ENCODE data around the gene VPREB3. TPM values are rescaled to one million over a fixed set of nuclear protein-coding genes. Genes with fewer than 3 reads are reported as not detected.
"Not testable (repeated sequence)": the region's sequence is repeated elsewhere in the genome, so short reads cannot be mapped to it uniquely, and the experiment has no call there.

The VPREB3 gene
- total RNA-seq, 1 donor from 2014 or later, result not detected

- no peak for DNase-seq (ENCODE audit: low spot score)
- Histone ChIP-seq H3F3A (ENCODE audit: low read depth) (no peaks in the 10 kb centered on the region), H4K20me1 (ENCODE audit: low read depth) (no peaks in the 10 kb centered on the region), H3K9me3 (ENCODE audit: low read depth) (no peaks in the 10 kb centered on the region), H3K27me3 (no peaks in the 10 kb centered on the region), H3K27ac (no peak overlapping the region), H3K36me3 (no peaks in the 10 kb centered on the region), H3K4me1 (no peaks in the 10 kb centered on the region), H3K4me2 (no peak overlapping the region), H3K79me2 (ENCODE audit: low read depth) (no peaks in the 10 kb centered on the region), H3K9ac (no peak overlapping the region), H3K4me3 (no peak overlapping the region), H2AFZ (replicated peaks) (no peak overlapping the region)
- no peak for TF ChIP-seq EZH2 (IDR thresholded peaks at IDR 0.05)
- TF ChIP-seq, protein P1, sequence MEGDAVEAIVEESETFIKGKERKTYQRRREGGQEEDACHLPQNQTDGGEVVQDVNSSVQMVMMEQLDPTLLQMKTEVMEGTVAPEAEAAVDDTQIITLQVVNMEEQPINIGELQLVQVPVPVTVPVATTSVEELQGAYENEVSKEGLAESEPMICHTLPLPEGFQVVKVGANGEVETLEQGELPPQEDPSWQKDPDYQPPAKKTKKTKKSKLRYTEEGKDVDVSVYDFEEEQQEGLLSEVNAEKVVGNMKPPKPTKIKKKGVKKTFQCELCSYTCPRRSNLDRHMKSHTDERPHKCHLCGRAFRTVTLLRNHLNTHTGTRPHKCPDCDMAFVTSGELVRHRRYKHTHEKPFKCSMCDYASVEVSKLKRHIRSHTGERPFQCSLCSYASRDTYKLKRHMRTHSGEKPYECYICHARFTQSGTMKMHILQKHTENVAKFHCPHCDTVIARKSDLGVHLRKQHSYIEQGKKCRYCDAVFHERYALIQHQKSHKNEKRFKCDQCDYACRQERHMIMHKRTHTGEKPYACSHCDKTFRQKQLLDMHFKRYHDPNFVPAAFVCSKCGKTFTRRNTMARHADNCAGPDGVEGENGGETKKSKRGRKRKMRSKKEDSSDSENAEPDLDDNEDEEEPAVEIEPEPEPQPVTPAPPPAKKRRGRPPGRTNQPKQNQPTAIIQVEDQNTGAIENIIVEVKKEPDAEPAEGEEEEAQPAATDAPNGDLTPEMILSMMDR (IDR thresholded peaks at IDR 0.05), result no peak
- Mint-ChIP-seq H3K9me3 (no peaks in the 10 kb centered on the region), H3K27me3 (ENCODE audit: insufficient read depth, low read depth) (peaks cover 6% of the 10 kb centered on the region), H3K36me3 (peaks cover 30% of the 10 kb centered on the region), H3K4me3 (no peak overlapping the region), H3K4me1 (no peaks in the 10 kb centered on the region), H3K27ac (no peak overlapping the region)
Measured at GRCh38 chr22:23742505-23743264, 11.5 kb downstream of the VPREB3 start.

GRCh38 chr22:23737696-23738095, 16.5 kb downstream of the VPREB3 start:
- Histone ChIP-seq H3K9ac (no peak overlapping the region), H3K27me3 (no peaks in the 10 kb centered on the region), H4K20me1 (ENCODE audit: low read depth) (no peaks in the 10 kb centered on the region), H3K4me3 (no peak overlapping the region), H3K79me2 (ENCODE audit: low read depth) (no peaks in the 10 kb centered on the region), H3K36me3 (no peaks in the 10 kb centered on the region), H3K9me3 (ENCODE audit: low read depth) (no peaks in the 10 kb centered on the region), H3K4me1 (no peaks in the 10 kb centered on the region), H3K27ac (no peak overlapping the region), H3K4me2 (no peak overlapping the region), H2AFZ (replicated peaks) (no peak overlapping the region), H3F3A (ENCODE audit: low read depth) (no peaks in the 10 kb centered on the region)
- DNase-seq (ENCODE audit: low spot score), result no peak
- H3K27ac Mint-ChIP-seq, result no peak overlapping the region
- no peaks in the 10 kb centered on the region for H3K4me1 Mint-ChIP-seq
- no peaks in the 10 kb centered on the region for H3K9me3 Mint-ChIP-seq
- H3K36me3 Mint-ChIP-seq, result peaks cover 9% of the 10 kb centered on the region
- no peak overlapping the region for H3K4me3 Mint-ChIP-seq
- TF ChIP-seq EZH2phosphoT487 (IDR thresholded peaks at IDR 0.05), result no peak
- TF ChIP-seq, protein P1 (IDR thresholded peaks at IDR 0.05), result no peak
- TF ChIP-seq EZH2 (IDR thresholded peaks at IDR 0.05), result no peak
- H3K27me3 Mint-ChIP-seq (ENCODE audit: insufficient read depth, low read depth), result peaks cover 6% of the 10 kb centered on the region

GRCh38 chr22:23728108-23728507, 26.1 kb downstream of the VPREB3 start:
- not testable (repeated sequence) for H2AFZ ChIP-seq (replicated peaks); H3F3A ChIP-seq (ENCODE audit: low read depth); H3K9ac ChIP-seq; H3K4me2 ChIP-seq; H3K27me3 Mint-ChIP-seq (ENCODE audit: insufficient read depth, low read depth); DNase-seq (ENCODE audit: low spot score); H3K4me1 ChIP-seq; H3K79me2 ChIP-seq (ENCODE audit: low read depth); H3K9me3 Mint-ChIP-seq; H3K27ac ChIP-seq; H3K4me3 ChIP-seq; H3K4me3 Mint-ChIP-seq; H3K9me3 ChIP-seq (ENCODE audit: low read depth); H3K36me3 Mint-ChIP-seq; H4K20me1 ChIP-seq (ENCODE audit: low read depth); H3K27ac Mint-ChIP-seq; H3K36me3 ChIP-seq; H3K27me3 ChIP-seq; H3K4me1 Mint-ChIP-seq

DNA sequence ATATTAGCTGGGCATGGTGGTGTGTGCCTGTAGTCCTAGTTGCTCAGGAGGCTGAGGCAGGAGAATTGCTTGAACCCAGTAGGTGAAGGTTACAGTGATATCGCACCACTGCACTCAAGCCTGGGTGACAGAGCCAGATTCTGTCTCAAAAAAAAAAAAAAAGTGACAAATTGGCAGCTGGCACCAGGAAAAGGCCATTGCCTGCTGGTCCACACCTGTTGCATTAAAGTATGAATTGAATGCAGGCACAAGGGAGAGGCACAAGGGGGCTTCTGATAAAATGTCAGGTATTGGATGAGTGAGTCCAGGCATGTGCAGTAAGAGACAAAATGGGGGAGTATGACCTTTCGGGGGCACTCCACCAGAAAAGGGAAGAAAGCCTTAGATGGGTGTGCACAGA, 31.5 kb downstream of the VPREB3 start:
- no peak overlapping the region for H3K27ac Mint-ChIP-seq
- H3K27ac ChIP-seq, result no peak overlapping the region

More for the DNA sequence above, 31.5 kb downstream of the VPREB3 start:
- H3K79me2 ChIP-seq (ENCODE audit: low read depth), result no peaks in the 10 kb centered on the region
- H3K4me2 ChIP-seq, result no peak overlapping the region
- Mint-ChIP-seq H3K27me3 (ENCODE audit: insufficient read depth, low read depth) (peaks cover 2% of the 10 kb centered on the region), H3K36me3 (no peaks in the 10 kb centered on the region), H3K9me3 (no peaks in the 10 kb centered on the region), H3K4me3 (no peak overlapping the region), H3K4me1 (no peaks in the 10 kb centered on the region)
- no peaks in the 10 kb centered on the region for H3K9me3 ChIP-seq (ENCODE audit: low read depth)
- no peaks in the 10 kb centered on the region for H3K4me1 ChIP-seq
- H3K9ac ChIP-seq, result no peak overlapping the region
- H3K4me3 ChIP-seq, result no peak overlapping the region
- DNase-seq (ENCODE audit: low spot score), result no peak
- H3K36me3 ChIP-seq, result no peaks in the 10 kb centered on the region
- no peaks in the 10 kb centered on the region for H3K27me3 ChIP-seq
- TF ChIP-seq, protein P1 (IDR thresholded peaks at IDR 0.05), result no peak
- no peak for TF ChIP-seq EZH2phosphoT487 (IDR thresholded peaks at IDR 0.05)
- no peak for TF ChIP-seq EZH2 (IDR thresholded peaks at IDR 0.05)
- no peaks in the 10 kb centered on the region for H3F3A ChIP-seq (ENCODE audit: low read depth)
- H4K20me1 ChIP-seq (ENCODE audit: low read depth), result no peaks in the 10 kb centered on the region
- H2AFZ ChIP-seq (replicated peaks), result no peak overlapping the region
